CD4-positive, CD25-positive, alpha-beta regulatory T cell (primary cell): ENCODE data around the gene CPXM2. TPM values are rescaled to one million over a fixed set of nuclear protein-coding genes. Genes with fewer than 3 reads are reported as not detected.

Experiments
- ATAC-seq, 2 donors: fragments of 150-1000 bp; cut with Tn5 transposase; one replicate each; pipeline ENCODE4 v1.10.0; 2021; ENCODE audit warnings: low read depth in 2 of 2, moderate number of reproducible peaks in 2 of 2, moderate library complexity in 1 of 2
- DNase-seq, 3 donors: peaks; one replicate each; pipeline versions ENCODE4 v3.0.0 to v3.0.0-alpha.2; 2012 to 2022; ENCODE audit warnings: mixed read lengths in 1 of 3
- H3K27ac ChIP-seq: one replicate; pipeline ENCODE4 v1.7.0; 2013; ENCODE audit warnings: mild to moderate bottlenecking, low read length; ENCODE audit not compliant: insufficient read depth, poor library complexity, severe bottlenecking
- H3K27me3 ChIP-seq: one replicate; pipeline ENCODE4 v1.7.0; 2013; ENCODE audit warnings: low read length; ENCODE audit not compliant: control insufficient read depth, insufficient read depth
- H3K36me3 ChIP-seq: one replicate; pipeline ENCODE4 v1.7.0; 2013; ENCODE audit warnings: mild to moderate bottlenecking, low read length, moderate library complexity; ENCODE audit not compliant: control insufficient read depth, insufficient read depth
- H3K4me1 ChIP-seq: 2 replicates; pipeline ENCODE4 v1.7.0; 2013; ENCODE audit warnings: mild to moderate bottlenecking, low read length; ENCODE audit not compliant: insufficient read depth, control insufficient read depth, poor library complexity, severe bottlenecking
- H3K4me3 ChIP-seq: one replicate; pipeline ENCODE4 v1.7.0; 2013; ENCODE audit warnings: low read depth, mild to moderate bottlenecking, low read length, moderate library complexity
- H3K9me3 ChIP-seq, 2 experiments: 1 replicate in 1 of 2; 2 replicates in 1 of 2; pipeline ENCODE4 v1.7.0; 2013; ENCODE audit warnings: low read length in 2 of 2, mild to moderate bottlenecking in 1 of 2, moderate library complexity in 1 of 2; ENCODE audit not compliant: control insufficient read depth in 2 of 2
- H3K27ac Mint-ChIP-seq, 3 donors: one replicate each; pipeline ENCODE4 v1.8.0; 2020 to 2022; ENCODE audit warnings: mild to moderate bottlenecking in 3 of 3, mixed read lengths in 3 of 3, moderate library complexity in 2 of 3
- H3K27me3 Mint-ChIP-seq: one replicate; pipeline ENCODE4 v1.8.0; 2022; ENCODE audit warnings: mild to moderate bottlenecking, mixed read lengths
- H3K36me3 Mint-ChIP-seq: one replicate; pipeline ENCODE4 v1.8.0; 2020; ENCODE audit warnings: mixed read lengths
- H3K4me1 Mint-ChIP-seq, 4 donors: one replicate each; pipeline ENCODE4 v1.8.0; 2020 to 2022; ENCODE audit warnings: mixed read lengths in 4 of 4, mild to moderate bottlenecking in 1 of 4
- H3K4me3 Mint-ChIP-seq, 4 donors: one replicate each; pipeline ENCODE4 v1.8.0; 2020 to 2022; ENCODE audit warnings: mild to moderate bottlenecking in 4 of 4, mixed read lengths in 4 of 4, moderate library complexity in 3 of 4
- H3K9me3 Mint-ChIP-seq, 7 donors: one replicate each; pipeline ENCODE4 v1.8.0; 2020 to 2022; ENCODE audit warnings: mixed read lengths in 7 of 7, mild to moderate bottlenecking in 3 of 7, moderate library complexity in 2 of 7
- polyA plus RNA-seq, 4 donors: library from polyadenylated mRNA; unstranded; fragments of 300-500 nt; fragmentation: Illumina TruSeq; gene quantifications; one replicate each; pipeline ENCODE4 v1.2.3, GENCODE V29; 2021
- total RNA-seq: library from RNA; stranded (reverse); gene quantifications from one replicate; pipeline ENCODE4 v1.2.3, GENCODE V29; 2022

CPXM2 gene
- total and polyA plus RNA-seq, 5 donors from 2014 or later = not detected

DNA sequence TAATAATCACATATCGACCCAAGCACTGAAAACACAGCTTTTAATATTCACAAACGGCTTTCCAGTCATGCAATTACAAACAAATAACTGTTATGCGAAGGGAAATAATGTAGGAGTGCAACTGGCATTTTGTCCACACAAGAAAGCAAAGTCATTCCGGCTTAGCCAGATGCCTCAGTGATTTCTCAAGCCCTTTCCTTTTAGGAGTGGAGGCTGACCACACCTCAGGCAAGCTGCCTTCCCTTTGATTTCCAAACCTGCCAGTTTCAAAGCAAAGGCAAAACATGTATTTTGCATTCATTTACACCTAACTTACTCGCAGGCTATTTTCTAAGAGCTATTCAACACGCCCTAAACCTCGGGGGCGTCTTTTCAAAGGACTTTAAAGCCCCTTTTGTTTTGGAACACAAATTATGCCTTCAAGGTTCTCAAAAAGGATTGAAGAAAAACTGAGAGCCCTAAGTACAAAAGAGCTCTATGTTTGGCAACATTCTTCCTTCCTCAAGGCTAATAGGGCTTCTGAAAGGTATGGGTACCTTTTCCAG, 109.6 kb downstream of the CPXM2 start:
- H3K27ac ChIP-seq = no peak overlapping the region
- DNase-seq = no peak
- H3K36me3 ChIP-seq = no peaks in the 10 kb centered on the region
- no peak overlapping the region for H3K27ac Mint-ChIP-seq
- H3K27me3 Mint-ChIP-seq = no peaks in the 10 kb centered on the region
- no peak overlapping the region for H3K4me3 Mint-ChIP-seq
- H3K27me3 ChIP-seq = peaks cover 4% of the 10 kb centered on the region
- no peaks in the 10 kb centered on the region for H3K36me3 Mint-ChIP-seq
- no peak overlapping the region for H3K4me3 ChIP-seq
- no peak for ATAC-seq
- H3K4me1 Mint-ChIP-seq = no peaks in the 10 kb centered on the region
- H3K4me1 ChIP-seq = no peaks in the 10 kb centered on the region
- H3K9me3 ChIP-seq = no peaks in the 10 kb centered on the region
- peaks cover 0 to 3% (median 0%) of the 10 kb centered on the region in 7 donors for H3K9me3 Mint-ChIP-seq

DNA sequence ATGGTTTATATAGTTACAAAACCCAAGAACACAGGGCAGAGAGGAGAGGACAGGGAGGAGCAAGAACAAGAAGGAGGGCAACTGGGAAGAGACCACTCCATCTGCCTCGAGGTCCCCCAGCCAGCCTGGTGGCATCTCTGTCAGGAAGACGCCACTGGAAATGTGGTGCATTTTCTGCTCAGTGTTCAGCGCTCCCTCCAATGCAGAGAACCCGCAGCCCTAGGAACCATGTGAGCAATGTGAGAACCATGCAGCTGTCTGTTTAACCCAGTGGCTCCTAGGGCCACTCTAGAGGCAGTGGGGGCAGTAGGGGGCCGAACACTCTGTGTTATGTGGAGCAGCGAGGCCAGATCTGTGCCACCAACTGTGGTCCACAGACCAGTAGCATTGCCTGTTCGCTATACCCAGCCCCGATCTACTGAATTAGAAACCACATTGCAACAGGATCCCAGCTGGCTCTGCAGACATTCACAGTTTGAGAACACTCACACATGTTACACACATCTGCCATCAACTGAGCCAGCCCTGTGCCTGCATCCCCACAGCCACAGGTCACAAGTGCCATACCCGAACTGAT, 110.2 kb downstream of the CPXM2 start:
- ATAC-seq = no peak
- DNase-seq = no peak
- no peak overlapping the region for H3K27ac ChIP-seq
- peaks cover 4% of the 10 kb centered on the region for H3K27me3 ChIP-seq
- Mint-ChIP-seq H3K9me3 (peaks cover 0 to 5% (median 0%) of the 10 kb centered on the region in 7 donors), H3K27me3 (no peaks in the 10 kb centered on the region), H3K4me3 (no peak overlapping the region), H3K27ac (no peak overlapping the region), H3K36me3 (no peaks in the 10 kb centered on the region), H3K4me1 (no peaks in the 10 kb centered on the region)
- H3K4me3 ChIP-seq = no peak overlapping the region
- no peaks in the 10 kb centered on the region for H3K36me3 ChIP-seq
- H3K9me3 ChIP-seq = no peaks in the 10 kb centered on the region
- no peaks in the 10 kb centered on the region for H3K4me1 ChIP-seq

DNA sequence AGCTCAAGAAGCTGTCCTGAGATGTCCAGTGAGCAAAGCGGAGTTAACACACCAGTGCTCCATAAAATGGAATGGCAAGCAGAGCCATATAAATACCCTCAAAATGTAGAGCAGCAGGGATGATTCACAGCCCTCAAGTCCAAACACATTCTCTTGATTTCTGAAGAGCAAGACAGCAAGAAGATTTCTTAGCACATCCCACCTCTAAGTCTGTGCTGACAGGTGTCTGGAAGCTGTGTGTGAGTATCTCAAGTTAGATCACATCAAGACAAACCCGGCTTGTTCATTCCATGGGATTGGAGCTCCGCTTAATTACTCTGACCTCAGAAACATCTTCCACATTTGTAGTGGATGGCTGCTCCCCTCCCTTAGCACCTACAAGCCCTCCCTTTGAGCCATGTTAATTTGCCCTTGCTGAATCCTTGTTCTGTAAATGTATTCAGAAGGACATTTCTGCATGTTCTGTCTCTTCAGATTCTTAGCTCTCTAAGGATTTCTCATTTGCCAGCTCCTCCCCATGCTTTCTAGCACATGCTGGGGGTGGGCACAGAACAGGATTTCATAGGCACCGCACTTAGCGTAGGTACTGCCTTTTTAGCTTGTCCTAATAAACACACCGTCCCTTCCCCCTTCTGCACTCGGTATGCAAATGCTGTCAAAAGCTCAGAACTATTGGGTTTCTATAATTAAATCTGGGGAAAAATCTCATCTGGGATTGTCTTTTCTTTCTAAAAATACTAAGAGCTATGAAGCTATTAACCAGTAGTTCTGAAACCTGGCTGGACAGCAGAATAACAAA, 112.7 kb downstream of the CPXM2 start:
- no peak overlapping the region for H3K27ac ChIP-seq
- peaks cover 4% of the 10 kb centered on the region for H3K27me3 ChIP-seq
- no peak for ATAC-seq
- no peaks in the 10 kb centered on the region for H3K36me3 ChIP-seq
- no peak overlapping the region for H3K4me3 ChIP-seq
- H3K9me3 ChIP-seq = no peaks in the 10 kb centered on the region
- Mint-ChIP-seq H3K4me3 (no peak overlapping the region), H3K9me3 (peaks cover 0 to 9% (median 0%) of the 10 kb centered on the region in 7 donors), H3K27me3 (no peaks in the 10 kb centered on the region), H3K4me1 (no peaks in the 10 kb centered on the region), H3K36me3 (no peaks in the 10 kb centered on the region), H3K27ac (no peak overlapping the region)
- H3K4me1 ChIP-seq = no peaks in the 10 kb centered on the region
- no peak for DNase-seq

GRCh38 chr10:123777881-123778280, 113.7 kb downstream of the CPXM2 start:
- Histone ChIP-seq H3K27ac (no peak overlapping the region), H3K27me3 (peaks cover 4% of the 10 kb centered on the region), H3K4me1 (no peaks in the 10 kb centered on the region), H3K4me3 (no peak overlapping the region), H3K36me3 (no peaks in the 10 kb centered on the region), H3K9me3 (peaks cover 4% of the 10 kb centered on the region in 2 experiments)
- H3K9me3 Mint-ChIP-seq = peaks cover 0 to 14% (median 0%) of the 10 kb centered on the region in 7 donors
- H3K36me3 Mint-ChIP-seq = no peaks in the 10 kb centered on the region
- ATAC-seq (no peak), DNase-seq (no peak)
- H3K4me1 Mint-ChIP-seq = no peaks in the 10 kb centered on the region
- no peaks in the 10 kb centered on the region for H3K27me3 Mint-ChIP-seq
- no peak overlapping the region for H3K27ac Mint-ChIP-seq
- H3K4me3 Mint-ChIP-seq = no peak overlapping the region

DNA sequence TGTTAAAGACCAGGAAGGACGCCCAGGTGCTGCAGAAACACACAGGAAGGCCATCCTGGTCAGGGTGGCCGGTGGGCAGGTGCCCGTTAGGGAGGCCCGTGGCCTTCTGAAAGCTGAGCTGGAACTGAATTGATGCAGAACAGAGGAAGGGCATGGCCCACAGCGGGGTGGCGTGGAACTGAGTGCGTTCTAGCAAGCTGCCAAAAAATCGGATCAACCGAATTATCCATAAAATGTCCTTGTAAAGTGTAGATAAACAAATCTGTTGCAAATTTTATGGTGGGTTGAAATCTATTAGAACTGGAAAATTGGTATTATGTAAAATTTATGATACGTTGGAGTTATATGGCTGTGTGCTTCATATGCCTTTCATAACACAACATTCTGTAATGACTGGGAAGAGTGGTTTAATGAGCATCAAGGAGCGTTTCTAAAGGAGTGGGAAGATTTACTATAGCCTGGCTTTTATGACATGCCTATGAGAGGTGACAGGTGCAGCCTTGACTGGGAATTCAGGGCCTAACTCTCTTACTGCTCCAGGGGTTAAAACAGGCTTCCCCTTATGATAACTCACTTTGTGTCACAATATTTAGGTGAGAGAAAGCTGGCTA, 117.4 kb downstream of the CPXM2 start:
- H3K36me3 Mint-ChIP-seq = no peaks in the 10 kb centered on the region
- Histone ChIP-seq H3K4me1 (no peaks in the 10 kb centered on the region), H3K36me3 (no peaks in the 10 kb centered on the region), H3K27ac (no peak overlapping the region), H3K4me3 (no peak overlapping the region), H3K9me3 (peaks cover 4 to 7% of the 10 kb centered on the region in 2 experiments), H3K27me3 (no peaks in the 10 kb centered on the region)
- H3K27me3 Mint-ChIP-seq = no peaks in the 10 kb centered on the region
- no peak overlapping the region for H3K4me3 Mint-ChIP-seq
- peaks cover 0 to 19% (median 0%) of the 10 kb centered on the region in 7 donors for H3K9me3 Mint-ChIP-seq
- no peak for DNase-seq
- no peak overlapping the region for H3K27ac Mint-ChIP-seq
- no peak for ATAC-seq
- H3K4me1 Mint-ChIP-seq = no peaks in the 10 kb centered on the region

GRCh38 chr10:123772645-123773508, 118.7 kb downstream of the CPXM2 start:
- peak in 1 of 3 donors; percentile 1 for DNase-seq
- no peaks in the 10 kb centered on the region for H3K36me3 Mint-ChIP-seq
- Histone ChIP-seq H3K4me1 (no peaks in the 10 kb centered on the region), H3K9me3 (peaks cover 4 to 7% of the 10 kb centered on the region in 2 experiments), H3K27me3 (no peaks in the 10 kb centered on the region), H3K27ac (no peak overlapping the region), H3K36me3 (no peaks in the 10 kb centered on the region), H3K4me3 (no peak overlapping the region)
- no peaks in the 10 kb centered on the region for H3K4me1 Mint-ChIP-seq
- ATAC-seq = no peak
- H3K27ac Mint-ChIP-seq = peak overlapping the region in 2 of 3 donors; percentile 14 to 71
- H3K9me3 Mint-ChIP-seq = peaks cover 0 to 19% (median 0%) of the 10 kb centered on the region in 7 donors
- no peak overlapping the region for H3K4me3 Mint-ChIP-seq
- H3K27me3 Mint-ChIP-seq = no peaks in the 10 kb centered on the region
